Stimulated activated CD8-positive, alpha-beta memory T cell treated with anti-CD3 and anti-CD28 coated beads, Interleukin-4, amount 100 ng/mL, for 1 hour (primary cell): ENCODE measurements around the gene BTBD9.

Source experiments
- DNase-seq, 2 donors: peaks; one replicate each; pipeline ENCODE4 v3.0.0-alpha.2; 2020; ENCODE audit warnings: low read depth in 2 of 2, low spot score in 1 of 2

The BTBD9 gene

GRCh38 chr6:38599966-38600550, 39.7 kb downstream of the BTBD9 start:
- DNase-seq = no peak

- no peak for DNase-seq
Measured at GRCh38 chr6:38599261-38599660, 40.5 kb downstream of the BTBD9 start.

DNA sequence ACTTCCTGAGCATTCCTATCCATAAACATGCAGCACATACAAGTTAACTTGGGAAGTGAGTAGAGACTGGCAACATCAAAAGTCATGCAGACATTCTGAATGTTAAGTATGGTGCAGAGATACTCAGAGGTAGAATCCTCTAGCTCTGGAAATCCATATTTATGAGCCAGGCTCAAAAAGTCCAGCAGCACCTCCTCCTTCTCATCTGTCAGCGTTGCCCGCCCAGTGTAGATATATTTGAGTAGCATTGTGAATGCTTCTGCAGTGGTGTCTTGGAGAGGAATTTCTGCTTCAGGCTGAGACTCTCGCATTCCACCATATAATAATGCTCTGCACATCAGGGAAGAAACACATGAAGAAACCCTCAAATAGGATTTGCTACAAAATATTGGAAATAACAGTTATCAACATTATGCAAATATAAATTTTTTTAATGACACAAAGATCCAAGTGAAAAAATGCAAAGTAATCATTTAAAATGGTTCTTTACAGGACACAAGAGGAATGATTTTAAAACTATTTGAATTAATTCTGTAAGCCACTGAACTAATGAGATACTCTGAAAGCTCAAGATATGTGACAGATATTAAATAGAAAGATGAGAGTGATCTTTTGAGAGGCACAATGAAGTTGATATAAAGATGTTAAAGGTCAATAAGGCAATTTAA, 45.6 kb downstream of the BTBD9 start:
- no peak for DNase-seq

- DNase-seq = no peak
Measured at GRCh38 chr6:38593409-38593808, 46.3 kb downstream of the BTBD9 start.

DNA sequence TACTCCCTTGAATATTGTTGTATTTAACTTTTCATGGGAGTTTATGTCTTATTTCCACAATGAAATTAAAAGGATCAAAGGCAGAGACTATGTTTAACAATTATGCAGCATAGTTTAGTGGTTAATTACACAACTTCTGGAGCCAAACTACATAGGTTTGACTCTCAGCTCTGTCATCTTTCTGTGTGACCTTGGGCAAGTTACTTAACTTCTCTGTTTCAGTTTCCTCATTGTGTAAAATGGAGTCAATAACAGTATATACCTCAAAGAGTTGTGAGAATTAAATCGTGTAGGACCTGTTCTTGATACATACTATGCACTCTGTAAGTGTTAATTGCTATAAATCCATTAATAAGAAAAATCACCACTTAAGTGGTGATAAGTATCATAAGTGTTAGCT, 48.3 kb downstream of the BTBD9 start:
- no peak for DNase-seq

DNA sequence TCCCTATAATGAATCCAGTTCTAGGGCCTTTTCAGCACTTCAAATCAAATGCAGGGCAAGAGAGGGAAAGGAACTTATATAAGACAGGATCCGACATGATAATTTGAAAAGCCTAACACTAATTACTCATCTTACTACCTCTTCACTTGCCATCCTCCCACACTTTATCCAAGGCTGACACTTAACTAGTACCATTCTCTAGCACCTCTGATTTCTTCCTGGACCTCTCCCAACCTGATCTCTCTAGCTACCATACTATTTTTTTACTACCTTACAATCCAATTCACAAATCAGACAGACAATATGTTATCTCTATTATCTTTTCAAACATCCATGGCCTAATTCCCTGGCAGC, 50.4 kb downstream of the BTBD9 start:
- DNase-seq = no peak

GRCh38 chr6:38588631-38589366, 50.9 kb downstream of the BTBD9 start:
- no peak for DNase-seq

- DNase-seq = no peak
Measured at GRCh38 chr6:38587766-38588362, 51.9 kb downstream of the BTBD9 start.

DNA sequence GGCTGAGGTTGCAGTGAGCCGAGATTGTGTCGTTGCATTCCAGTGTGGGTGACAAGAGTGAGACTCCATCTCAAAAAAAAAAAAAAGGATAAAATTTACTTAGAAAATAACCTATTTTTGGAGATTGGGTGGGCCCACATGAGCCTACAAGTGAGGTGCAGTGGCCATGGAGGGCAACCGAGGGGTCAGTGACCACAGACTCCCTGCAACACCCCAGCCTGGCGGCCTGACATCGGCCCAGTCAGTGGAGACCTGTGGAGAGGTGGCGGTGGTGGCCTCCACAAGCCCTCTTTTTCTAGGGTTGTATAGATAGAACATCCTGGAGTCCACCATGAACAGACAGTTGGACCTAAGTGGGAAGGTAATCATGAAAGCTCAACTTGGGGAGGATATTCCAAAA, 52.7 kb downstream of the BTBD9 start:
- no peak for DNase-seq

DNA sequence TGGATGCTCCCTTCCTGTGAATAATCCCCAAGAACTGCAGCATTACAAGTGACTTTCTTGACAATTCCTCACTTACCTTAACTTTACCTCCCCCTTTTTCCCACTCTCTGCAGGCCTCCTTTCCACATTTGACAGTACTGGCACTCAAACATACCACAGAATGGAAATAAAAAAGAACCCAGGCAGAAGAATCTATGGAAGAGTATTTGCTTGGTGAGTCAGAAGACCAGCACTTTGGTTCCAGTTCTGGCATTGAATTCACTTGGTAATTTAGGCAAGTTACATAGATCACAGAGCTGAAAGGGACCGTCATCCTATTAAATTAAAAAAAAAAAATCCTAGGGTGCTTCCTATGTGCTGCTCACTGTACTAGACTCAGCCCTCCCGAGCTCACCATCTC, 55.0 kb downstream of the BTBD9 start:
- DNase-seq = no peak

GRCh38 chr6:38583523-38583922, 56.2 kb downstream of the BTBD9 start:
- no peak for DNase-seq

- no peak for DNase-seq
Measured at GRCh38 chr6:38580030-38580429, 59.7 kb downstream of the BTBD9 start.

DNA sequence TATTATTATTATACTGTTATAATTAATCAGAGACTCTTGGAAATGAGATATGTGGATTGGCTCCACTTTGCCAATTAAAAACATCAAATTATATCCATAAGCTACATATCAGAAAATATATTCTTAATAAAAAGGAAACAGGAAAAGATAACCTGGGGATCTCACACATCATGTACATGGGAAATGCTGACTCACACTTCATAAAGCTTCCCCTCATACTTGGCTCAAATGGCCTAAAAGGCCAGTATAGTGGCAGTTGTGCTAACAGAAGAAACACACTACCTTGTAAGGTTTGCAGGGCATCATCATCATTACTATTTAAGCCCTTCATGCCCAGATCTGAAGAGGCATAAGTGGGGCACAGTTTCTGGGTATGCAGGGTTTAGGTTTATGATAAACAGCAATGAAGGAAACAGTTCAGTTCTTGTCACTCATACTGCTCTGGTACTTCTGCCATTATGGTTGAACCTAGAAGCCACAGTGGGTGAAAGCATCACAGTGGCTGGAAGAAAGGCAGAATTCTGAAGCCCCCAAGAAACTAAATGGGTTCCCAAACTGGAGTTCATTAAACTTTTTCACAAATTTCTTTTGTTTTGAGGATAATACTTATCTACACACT, 60.6 kb downstream of the BTBD9 start:
- no peak for DNase-seq

GRCh38 chr6:38578075-38578474, 61.7 kb downstream of the BTBD9 start:
- no peak for DNase-seq

GRCh38 chr6:38577492-38577891, 62.2 kb downstream of the BTBD9 start:
- DNase-seq = no peak

DNA sequence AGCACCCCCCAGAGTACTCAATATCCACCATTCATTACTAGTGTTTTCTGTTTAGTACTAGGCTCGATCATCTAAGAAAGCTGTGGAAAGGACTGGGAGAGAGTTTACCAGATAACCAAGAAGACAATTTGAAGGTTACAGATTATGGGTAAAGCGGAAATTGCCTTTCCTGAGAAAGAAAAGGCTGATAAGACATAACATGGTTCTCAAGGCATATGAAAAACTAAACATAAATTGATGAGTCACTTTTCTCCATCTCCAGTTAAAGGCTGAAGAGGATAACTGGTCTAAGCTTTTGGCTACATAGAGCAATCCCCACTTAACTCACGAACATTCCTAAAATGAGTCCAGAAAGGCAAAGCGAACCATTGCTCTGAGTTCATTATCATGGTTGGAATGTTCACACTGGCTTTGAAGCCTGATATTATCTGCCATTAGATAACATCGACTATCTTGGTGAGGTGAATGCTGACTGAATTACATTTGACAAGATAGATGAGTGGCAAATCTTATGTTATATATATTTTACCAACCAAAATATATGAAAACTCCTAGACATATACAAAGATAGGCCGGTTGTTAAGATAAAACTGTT, 65.8 kb downstream of the BTBD9 start:
- DNase-seq = no peak

- DNase-seq = no peak
Measured at GRCh38 chr6:38572186-38572813, 67.4 kb downstream of the BTBD9 start.

- no peak for DNase-seq
Measured at GRCh38 chr6:38571721-38572120, 68.0 kb downstream of the BTBD9 start.

- DNase-seq = no peak
Measured at GRCh38 chr6:38570750-38571149, 69.0 kb downstream of the BTBD9 start.

DNA sequence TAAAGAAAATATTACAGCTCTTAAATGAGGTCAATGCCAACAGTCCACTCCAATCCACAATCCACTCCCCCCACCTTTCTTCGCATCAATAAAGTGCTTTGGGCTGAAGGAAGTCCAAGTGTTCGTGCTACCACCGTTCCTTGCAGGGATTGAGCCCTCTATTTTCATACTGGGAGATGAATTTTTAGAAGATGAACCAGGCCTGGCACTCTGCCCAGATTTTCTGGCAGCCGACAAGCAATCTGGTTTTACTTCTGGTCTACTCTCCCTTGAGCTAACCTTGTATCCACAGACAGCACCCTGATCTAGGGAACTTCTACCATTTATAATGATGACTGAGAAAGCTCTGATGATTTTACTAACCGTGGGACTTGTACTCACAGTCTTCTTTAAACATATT, 72.3 kb downstream of the BTBD9 start:
- DNase-seq = no peak
